ENCODE data around the gene SGCG.

Gene SGCG

DNA sequence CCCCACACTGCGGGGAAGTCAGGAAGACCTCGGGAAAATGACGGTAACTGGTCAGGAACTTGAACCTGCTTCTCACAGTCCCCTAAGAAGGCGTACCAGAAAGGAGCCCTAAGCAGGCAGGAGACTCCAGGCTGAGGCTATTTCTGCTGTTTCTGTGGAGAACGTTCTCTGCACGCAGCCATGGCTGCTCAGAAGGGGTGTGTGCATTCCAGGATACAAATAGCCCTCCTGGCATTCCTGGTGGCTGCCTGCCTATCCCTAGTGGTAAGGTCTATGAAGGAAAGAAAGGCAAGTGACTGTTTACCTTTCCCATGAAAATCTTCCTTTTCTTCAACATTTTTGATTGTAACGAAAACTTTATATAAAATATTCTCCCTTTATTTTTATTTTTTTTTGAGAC lies 2.5 kb downstream of the SGCG start:
- no peaks in the 10 kb centered on the region for H4K20me1 ChIP-seq (ENCODE audit: insufficient read depth, low read length)
- H3K36me3 ChIP-seq (ENCODE audit: insufficient read depth, low read length): no peaks in the 10 kb centered on the region
- no peak overlapping the region for H3K4me2 ChIP-seq (ENCODE audit: low read length)
- no peaks in the 10 kb centered on the region for H3K27me3 ChIP-seq (ENCODE audit: insufficient read depth, low read length)
- no peak overlapping the region for H3K9ac ChIP-seq (ENCODE audit: low read length)
- no peaks in the 10 kb centered on the region for H3K4me1 ChIP-seq (ENCODE audit: insufficient read depth, low read length, severe bottlenecking)
- H3K4me3 ChIP-seq (ENCODE audit: low read depth, low read length, poor library complexity, severe bottlenecking): no peak overlapping the region
- H3K79me2 ChIP-seq (ENCODE audit: insufficient read depth, low read length): no peaks in the 10 kb centered on the region
- H2AFZ ChIP-seq (ENCODE audit: low read length): no peak overlapping the region
- no peaks in the 10 kb centered on the region for H3F3A ChIP-seq (ENCODE audit: insufficient read depth, low read length)
- H3K9me3 ChIP-seq (ENCODE audit: low read length): no peaks in the 10 kb centered on the region
- no peak for TF ChIP-seq EZH2 (IDR thresholded peaks at IDR 0.05; ENCODE audit: borderline replicate concordance, low read length)
- TF ChIP-seq, protein P1, sequence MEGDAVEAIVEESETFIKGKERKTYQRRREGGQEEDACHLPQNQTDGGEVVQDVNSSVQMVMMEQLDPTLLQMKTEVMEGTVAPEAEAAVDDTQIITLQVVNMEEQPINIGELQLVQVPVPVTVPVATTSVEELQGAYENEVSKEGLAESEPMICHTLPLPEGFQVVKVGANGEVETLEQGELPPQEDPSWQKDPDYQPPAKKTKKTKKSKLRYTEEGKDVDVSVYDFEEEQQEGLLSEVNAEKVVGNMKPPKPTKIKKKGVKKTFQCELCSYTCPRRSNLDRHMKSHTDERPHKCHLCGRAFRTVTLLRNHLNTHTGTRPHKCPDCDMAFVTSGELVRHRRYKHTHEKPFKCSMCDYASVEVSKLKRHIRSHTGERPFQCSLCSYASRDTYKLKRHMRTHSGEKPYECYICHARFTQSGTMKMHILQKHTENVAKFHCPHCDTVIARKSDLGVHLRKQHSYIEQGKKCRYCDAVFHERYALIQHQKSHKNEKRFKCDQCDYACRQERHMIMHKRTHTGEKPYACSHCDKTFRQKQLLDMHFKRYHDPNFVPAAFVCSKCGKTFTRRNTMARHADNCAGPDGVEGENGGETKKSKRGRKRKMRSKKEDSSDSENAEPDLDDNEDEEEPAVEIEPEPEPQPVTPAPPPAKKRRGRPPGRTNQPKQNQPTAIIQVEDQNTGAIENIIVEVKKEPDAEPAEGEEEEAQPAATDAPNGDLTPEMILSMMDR (IDR thresholded peaks at IDR 0.05; ENCODE audit: low read length): no peak
- no peak overlapping the region for H3K27ac ChIP-seq (ENCODE audit: low read depth, low read length, poor library complexity, severe bottlenecking)
- H3K9me2 ChIP-seq (ENCODE audit: low read depth, low read length): no peaks in the 10 kb centered on the region

DNA sequence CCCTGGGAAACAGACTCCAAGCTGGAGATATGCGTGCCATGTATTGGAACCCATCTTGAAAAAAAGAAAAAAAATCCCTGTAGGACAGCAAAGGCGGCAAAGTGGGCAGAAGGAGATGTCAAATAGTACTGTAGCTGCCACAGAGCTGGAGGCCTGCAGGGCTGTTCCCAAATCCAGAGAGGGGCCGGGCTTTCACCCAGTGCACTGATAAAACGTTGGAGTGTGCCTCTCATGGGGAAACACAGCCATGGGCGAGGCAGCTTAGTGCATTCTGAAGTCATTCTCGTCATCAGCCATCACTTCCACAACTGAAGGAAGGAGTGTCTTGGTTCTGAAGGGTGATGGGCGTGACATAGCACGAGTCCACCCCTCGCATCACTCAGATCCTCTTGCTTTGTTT lies 4.8 kb downstream of the SGCG start:
- no peak overlapping the region for H3K27ac ChIP-seq (ENCODE audit: low read depth, low read length, poor library complexity, severe bottlenecking)
- H3K79me2 ChIP-seq (ENCODE audit: insufficient read depth, low read length): no peaks in the 10 kb centered on the region
- no peaks in the 10 kb centered on the region for H3K36me3 ChIP-seq (ENCODE audit: insufficient read depth, low read length)
- no peaks in the 10 kb centered on the region for H3K9me3 ChIP-seq (ENCODE audit: low read length)
- no peak for TF ChIP-seq EZH2 (IDR thresholded peaks at IDR 0.05; ENCODE audit: borderline replicate concordance, low read length)
- TF ChIP-seq, protein P1 (IDR thresholded peaks at IDR 0.05; ENCODE audit: low read length): no peak
- H3K9ac ChIP-seq (ENCODE audit: low read length): no peak overlapping the region
- no peak overlapping the region for H2AFZ ChIP-seq (ENCODE audit: low read length)
- no peak overlapping the region for H3K4me3 ChIP-seq (ENCODE audit: low read depth, low read length, poor library complexity, severe bottlenecking)
- H4K20me1 ChIP-seq (ENCODE audit: insufficient read depth, low read length): no peaks in the 10 kb centered on the region
- H3K4me2 ChIP-seq (ENCODE audit: low read length): no peak overlapping the region
- H3K9me2 ChIP-seq (ENCODE audit: low read depth, low read length): no peaks in the 10 kb centered on the region
- no peaks in the 10 kb centered on the region for H3K4me1 ChIP-seq (ENCODE audit: insufficient read depth, low read length, severe bottlenecking)
- no peaks in the 10 kb centered on the region for H3F3A ChIP-seq (ENCODE audit: insufficient read depth, low read length)
- H3K27me3 ChIP-seq (ENCODE audit: insufficient read depth, low read length): no peaks in the 10 kb centered on the region

DNA sequence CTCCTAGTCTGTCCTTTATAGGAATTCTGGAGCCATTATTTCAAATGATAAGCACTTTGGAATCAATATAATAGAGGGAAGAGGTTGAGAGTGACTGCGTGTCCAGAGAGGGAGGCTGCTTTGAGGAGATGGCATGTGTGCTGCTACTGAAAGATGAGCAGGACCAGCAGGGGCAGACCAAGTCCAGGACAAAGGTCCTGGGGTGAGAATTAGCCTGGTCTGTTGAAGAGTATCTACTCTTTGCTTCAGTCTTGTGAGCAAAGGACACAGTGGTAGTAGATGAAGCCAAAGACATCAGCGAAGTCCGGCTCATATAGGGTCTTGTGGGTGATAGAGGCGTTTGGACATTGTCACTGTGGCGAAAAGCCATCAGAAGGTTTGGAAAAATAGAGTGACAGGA lies 21.1 kb downstream of the SGCG start:
- no peaks in the 10 kb centered on the region for H3K9me2 ChIP-seq (ENCODE audit: low read depth, low read length)
- no peaks in the 10 kb centered on the region for H3K27me3 ChIP-seq (ENCODE audit: insufficient read depth, low read length)

More for the DNA sequence above, 21.1 kb downstream of the SGCG start:
- H3K4me2 ChIP-seq (ENCODE audit: low read length): no peak overlapping the region
- H2AFZ ChIP-seq (ENCODE audit: low read length): no peak overlapping the region
- H3K79me2 ChIP-seq (ENCODE audit: insufficient read depth, low read length): no peaks in the 10 kb centered on the region
- no peak for TF ChIP-seq EZH2 (IDR thresholded peaks at IDR 0.05; ENCODE audit: borderline replicate concordance, low read length)
- TF ChIP-seq, protein P1 (IDR thresholded peaks at IDR 0.05; ENCODE audit: low read length): no peak
- H3K4me1 ChIP-seq (ENCODE audit: insufficient read depth, low read length, severe bottlenecking): no peaks in the 10 kb centered on the region
- no peak overlapping the region for H3K9ac ChIP-seq (ENCODE audit: low read length)
- no peak overlapping the region for H3K4me3 ChIP-seq (ENCODE audit: low read depth, low read length, poor library complexity, severe bottlenecking)
- H3K36me3 ChIP-seq (ENCODE audit: insufficient read depth, low read length): no peaks in the 10 kb centered on the region
- H4K20me1 ChIP-seq (ENCODE audit: insufficient read depth, low read length): no peaks in the 10 kb centered on the region
- no peaks in the 10 kb centered on the region; the same call in 1 of the 2 replicates for H3K9me3 ChIP-seq (ENCODE audit: low read length)
- H3F3A ChIP-seq (ENCODE audit: insufficient read depth, low read length): no peaks in the 10 kb centered on the region
- no peak overlapping the region for H3K27ac ChIP-seq (ENCODE audit: low read depth, low read length, poor library complexity, severe bottlenecking)
